GM12873 (cell line): ENCODE measurements around the gene CCDC88C.

ENCODE experiments used
- TF ChIP-seq, protein P1 (sequence below): IDR thresholded peaks from 2 replicates; pipeline ENCODE4 v1.5.1; 2012; ENCODE audit warnings: low read depth, mild to moderate bottlenecking, moderate library complexity, low read length, control low read depth; ENCODE audit not compliant: insufficient read depth; ENCODE audit errors: missing control alignments

CCDC88C gene

DNA sequence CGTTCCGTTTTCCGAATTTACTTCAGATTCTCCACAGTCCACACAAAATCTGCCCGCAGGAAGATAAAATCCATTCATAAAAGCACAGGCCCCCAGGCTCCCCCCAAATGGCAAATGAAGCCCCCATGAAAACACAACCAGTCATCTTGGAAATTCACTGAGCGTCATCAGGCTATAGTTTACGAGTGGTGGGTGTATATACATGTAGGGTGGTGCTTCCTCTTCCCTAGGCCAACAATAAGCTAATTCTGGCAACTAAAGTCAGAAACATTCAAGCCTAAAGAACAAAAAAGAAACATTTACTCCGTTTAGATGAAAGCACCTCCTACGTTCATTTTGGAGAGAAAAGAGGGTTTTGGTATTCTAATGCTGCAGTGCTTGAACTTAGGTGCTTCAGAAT is 179.0 kb downstream of the CCDC88C start:
- TF ChIP-seq, protein P1, sequence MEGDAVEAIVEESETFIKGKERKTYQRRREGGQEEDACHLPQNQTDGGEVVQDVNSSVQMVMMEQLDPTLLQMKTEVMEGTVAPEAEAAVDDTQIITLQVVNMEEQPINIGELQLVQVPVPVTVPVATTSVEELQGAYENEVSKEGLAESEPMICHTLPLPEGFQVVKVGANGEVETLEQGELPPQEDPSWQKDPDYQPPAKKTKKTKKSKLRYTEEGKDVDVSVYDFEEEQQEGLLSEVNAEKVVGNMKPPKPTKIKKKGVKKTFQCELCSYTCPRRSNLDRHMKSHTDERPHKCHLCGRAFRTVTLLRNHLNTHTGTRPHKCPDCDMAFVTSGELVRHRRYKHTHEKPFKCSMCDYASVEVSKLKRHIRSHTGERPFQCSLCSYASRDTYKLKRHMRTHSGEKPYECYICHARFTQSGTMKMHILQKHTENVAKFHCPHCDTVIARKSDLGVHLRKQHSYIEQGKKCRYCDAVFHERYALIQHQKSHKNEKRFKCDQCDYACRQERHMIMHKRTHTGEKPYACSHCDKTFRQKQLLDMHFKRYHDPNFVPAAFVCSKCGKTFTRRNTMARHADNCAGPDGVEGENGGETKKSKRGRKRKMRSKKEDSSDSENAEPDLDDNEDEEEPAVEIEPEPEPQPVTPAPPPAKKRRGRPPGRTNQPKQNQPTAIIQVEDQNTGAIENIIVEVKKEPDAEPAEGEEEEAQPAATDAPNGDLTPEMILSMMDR = no peak

DNA sequence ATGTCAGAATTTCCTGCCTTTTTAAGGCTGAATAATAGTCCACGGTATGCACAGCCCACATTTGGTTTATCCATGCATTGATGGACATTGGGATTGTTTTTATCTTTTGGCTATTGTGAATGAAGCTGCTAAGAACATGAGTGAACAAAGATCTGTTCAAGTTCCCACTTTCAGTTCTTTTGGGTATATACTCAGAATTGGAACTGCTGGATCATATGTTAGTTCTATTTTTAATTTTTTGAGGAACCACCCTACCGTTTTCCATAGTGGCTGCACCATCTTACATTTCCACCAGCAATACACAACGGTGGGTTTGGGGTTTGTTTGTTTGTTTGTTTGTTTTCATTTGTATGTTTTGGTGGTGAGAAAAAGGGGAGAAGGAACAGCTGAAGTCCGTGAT is 179.5 kb downstream of the CCDC88C start:
- TF ChIP-seq, protein P1 = no peak

DNA sequence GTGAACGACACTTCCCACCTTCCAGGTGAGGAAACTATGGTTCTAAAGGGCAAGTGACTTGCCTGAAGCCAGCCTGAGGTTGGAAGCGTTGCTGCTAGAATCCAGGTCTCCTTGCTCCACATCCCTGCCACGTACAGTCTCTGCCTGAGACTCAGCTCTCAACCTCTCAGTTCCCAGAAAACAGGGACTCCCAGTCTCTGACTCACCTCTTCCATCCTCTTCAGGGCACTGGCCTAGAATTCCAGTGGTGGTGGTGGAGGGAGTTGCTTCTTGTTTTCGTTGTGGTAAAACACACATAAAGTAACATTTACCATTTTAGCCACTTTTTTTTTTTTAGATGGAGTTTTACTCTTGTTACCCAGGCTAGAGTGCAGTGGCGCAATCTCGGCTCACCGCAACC is 180.4 kb downstream of the CCDC88C start:
- TF ChIP-seq, protein P1 = no peak

DNA sequence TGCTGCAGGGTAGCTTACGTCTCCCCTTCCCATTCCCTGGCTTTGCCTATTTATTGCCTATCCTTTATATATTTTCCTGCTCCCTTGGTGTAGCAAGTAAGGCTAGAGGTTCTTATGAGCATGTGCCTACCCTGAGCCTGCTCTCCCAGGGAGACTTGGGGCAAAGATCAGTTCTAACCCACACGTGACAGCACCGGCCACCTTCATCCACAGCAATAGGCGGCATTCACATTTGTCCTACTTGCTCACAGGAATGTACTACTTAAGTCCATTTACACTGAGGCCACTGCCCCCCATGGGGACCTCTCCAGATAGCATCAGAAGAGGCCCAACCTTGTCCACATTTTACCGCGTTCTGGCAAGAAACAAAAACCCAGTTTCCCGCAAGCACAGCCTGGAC is 181.8 kb downstream of the CCDC88C start:
- TF ChIP-seq, protein P1 = no peak

DNA sequence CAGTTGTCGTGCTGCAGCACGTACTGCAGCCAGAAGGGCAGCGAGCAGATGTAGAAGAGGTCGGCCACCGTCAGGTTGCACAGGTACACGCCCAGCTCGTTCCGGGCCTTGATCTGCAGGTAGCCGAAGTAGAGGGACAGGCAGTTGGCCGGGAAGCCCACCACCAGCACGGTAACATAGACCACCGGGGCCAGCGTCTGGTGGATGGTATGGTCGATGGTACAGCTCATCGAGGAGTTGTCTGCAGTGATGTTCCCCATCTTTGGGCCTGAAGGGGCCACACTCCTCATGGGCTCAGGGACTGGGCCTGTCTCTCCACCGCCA is 182.9 kb downstream of the CCDC88C start:
- TF ChIP-seq, protein P1 = no peak

DNA sequence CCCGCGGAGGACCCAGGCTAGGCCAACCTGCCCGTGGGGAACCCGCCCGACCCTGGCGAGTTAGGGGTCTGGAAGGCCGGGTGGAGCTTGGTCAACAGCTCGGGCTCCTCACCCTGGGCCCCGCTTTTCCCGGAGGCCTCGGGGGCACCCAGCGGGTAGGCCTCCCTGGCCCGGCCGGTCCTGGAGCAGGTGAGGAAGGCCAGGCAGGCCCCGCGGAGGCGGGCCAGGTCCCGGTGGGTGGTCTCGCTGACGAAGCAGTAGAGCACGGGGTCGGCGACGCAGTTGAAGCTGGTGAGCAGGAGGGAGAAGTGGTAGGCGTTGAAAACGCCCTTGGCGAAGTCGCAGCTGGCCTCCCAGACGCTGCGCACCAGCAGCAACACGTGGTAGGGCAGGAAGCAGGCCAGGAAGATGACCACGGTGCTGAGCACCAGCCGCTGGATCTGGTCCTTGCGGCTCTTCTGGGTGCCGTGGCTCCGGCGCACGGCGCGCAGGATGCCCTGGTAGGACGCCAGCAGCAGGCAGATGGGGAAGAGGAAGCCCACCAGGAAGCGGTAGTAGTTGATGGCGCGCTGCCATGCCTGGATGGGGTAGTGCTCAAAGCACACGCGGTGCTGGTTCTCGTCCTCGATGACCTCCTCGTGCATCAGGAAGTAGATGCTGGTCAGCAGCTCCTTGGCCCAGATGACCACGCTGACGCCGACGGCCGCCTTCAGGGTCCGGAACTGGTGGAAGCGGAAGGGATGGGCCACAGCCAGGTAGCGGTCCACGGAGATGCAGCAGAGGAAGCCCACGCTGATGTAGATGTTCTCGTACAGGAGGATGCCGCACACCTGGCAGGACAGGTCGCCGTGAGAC is 183.5 kb downstream of the CCDC88C start:
- TF ChIP-seq, protein P1 = no peak

DNA sequence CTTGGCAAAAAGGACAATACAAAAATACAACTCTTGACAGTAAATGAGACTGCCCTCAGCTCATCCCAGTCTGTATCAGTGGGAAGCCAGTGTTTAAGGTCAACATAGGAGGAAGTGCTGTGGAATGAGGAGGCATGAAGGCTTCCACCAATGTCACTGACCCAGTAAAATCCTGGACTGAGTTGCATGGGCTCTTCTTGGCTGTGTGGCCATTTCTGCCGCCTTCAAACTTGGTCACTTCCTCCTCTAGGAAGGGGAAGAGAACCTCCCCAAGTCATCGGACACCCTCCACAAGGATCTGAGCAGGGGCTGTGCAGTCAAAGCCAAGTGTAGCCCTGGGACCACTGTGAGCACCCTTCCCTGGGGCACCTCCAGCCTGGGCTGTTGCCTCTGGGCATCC is 185.0 kb downstream of the CCDC88C start:
- TF ChIP-seq, protein P1 = no peak
